Erythroblast (primary cell): Measurements from ENCODE around the gene FBXO31.
"Not testable (repeated sequence)": the region's sequence is repeated elsewhere in the genome, so short reads cannot be mapped to it uniquely, and the experiment has no call there.

Source experiments
- DNase-seq, 2 experiments: peaks; one replicate each; lab custom pipeline; 2025; lab: John Stamatoyannopoulos, UW
- GATA1 ChIP-seq: IDR thresholded peaks from 2 replicates; pipeline ENCODE4 v1.6.1; 2011; ENCODE audit warnings: low read depth, mild to moderate bottlenecking, control low read depth, low read length, moderate library complexity
- POLR2A ChIP-seq: IDR thresholded peaks from 2 replicates; pipeline ENCODE4 v1.6.1; 2011; ENCODE audit warnings: mild to moderate bottlenecking, low read length

FBXO31 gene

DNA sequence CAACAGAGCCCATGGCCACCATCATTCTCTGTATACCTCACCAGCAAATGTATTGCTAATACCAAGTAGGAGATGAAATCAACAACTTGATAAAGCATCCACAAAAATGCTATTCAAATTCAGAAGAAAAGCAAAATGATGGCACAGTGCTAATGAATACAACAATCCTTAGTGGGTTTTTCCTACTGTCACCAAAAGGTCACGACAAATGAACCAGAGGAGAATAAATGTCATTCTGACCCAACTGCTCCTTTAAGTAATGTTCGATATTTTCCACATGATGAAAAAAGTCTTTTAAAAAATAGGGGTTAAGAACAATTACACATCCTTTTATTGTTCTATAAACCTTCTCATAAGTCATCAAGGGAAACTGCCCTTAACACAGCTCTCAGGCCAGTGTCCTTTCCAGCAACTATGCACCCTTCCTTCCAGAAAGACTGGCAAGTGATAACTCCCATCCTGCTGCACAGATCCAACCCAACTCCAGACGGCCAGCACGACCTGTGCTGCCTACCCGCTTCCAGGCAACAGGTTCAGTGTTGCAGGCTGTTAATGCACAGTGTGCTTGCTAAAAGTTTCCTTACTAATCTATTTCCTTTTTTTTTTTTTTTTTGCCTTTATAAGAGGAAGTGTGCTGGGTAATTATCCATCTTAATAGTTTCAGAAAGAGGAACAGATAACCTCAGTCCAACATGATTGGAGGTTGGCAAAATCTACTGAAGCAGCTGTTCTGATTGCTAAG, 15.4 kb downstream of the FBXO31 start:
- DNase-seq, result no peak
- TF ChIP-seq GATA1 (no peak), POLR2A (no peak)

GRCh38 chr16:87367529-87367928, 16.0 kb downstream of the FBXO31 start:
- no peak for DNase-seq

GRCh38 chr16:87366930-87367329, 16.6 kb downstream of the FBXO31 start:
- TF ChIP-seq POLR2A, result no peak
- no peak for TF ChIP-seq GATA1
- no peak for DNase-seq

More at GRCh38 chr16:87367529-87367928, 16.0 kb downstream of the FBXO31 start:
- TF ChIP-seq POLR2A (no peak), GATA1 (no peak)

- TF ChIP-seq GATA1 (no peak), POLR2A (no peak)
Measured at GRCh38 chr16:87366288-87366687, 17.3 kb downstream of the FBXO31 start.

DNA sequence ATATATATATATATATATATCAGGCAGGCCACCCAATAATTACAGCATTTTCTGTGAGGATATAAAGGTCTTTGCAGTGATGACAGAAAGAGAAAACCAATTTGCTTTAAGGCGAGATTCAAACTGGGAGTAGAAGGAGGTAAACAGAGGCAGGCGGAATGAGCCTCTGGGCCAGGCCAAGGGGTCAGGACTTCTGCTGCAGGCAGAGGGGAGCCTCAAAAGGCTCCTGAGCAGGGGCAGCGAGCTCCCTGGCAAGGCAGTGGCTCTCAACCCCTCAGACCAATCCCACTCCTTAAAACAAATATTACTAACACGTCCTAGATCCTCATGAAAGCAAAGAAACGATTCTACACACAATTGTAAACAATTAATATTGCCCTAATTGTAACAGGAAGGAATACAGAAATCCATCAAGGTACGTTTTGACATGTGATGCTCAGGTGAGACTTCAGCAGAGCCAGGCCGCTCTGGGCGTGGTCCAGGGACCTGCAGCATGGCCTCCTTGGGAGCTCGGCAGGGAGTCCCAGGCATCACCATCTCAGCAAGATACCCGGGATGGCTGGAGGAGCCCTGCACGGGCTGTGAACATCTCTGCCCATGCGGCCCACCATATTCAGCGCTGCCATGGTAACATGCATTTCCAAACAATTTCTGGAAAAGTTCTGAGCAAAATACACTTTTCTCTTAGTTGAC, 18.4 kb downstream of the FBXO31 start:
- DNase-seq, result no peak
- no peak for TF ChIP-seq GATA1
- TF ChIP-seq POLR2A, result no peak

More at GRCh38 chr16:87366288-87366687, 17.3 kb downstream of the FBXO31 start:
- DNase-seq, result no peak

DNA sequence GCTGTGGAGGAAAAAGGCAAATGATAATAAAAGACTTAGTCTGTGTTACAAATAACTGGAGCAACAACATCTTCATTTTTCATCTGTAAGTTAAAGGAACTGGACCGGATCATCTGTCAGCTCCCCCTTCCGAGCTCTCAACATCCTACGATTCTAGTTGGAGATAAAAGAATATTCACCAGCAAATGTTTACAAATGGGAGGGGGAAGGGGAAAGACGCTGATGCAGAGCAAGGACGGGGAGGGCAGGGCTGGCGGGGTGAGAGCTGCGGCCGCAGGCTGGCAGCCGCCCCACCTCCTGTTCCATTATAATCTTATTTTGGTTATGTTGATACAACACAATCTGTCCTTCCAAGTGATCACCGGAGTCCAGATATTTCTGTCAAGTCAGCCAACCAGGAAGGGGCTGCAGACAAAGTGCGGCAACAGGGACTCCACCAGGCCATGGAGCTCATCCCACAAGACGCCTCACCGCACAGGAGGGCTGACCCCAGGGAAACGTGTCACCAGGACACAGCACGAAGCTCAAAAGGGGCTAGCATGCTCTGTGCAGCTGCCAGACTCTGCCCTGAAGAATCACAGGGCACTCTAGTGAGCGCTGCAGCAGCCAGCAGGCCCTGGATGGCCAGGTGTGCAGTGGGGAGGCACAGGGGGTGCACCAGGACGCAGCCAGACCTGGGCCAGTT, 19.7 kb downstream of the FBXO31 start:
- no peak for DNase-seq
- TF ChIP-seq GATA1, result no peak
- no peak for TF ChIP-seq POLR2A

DNA sequence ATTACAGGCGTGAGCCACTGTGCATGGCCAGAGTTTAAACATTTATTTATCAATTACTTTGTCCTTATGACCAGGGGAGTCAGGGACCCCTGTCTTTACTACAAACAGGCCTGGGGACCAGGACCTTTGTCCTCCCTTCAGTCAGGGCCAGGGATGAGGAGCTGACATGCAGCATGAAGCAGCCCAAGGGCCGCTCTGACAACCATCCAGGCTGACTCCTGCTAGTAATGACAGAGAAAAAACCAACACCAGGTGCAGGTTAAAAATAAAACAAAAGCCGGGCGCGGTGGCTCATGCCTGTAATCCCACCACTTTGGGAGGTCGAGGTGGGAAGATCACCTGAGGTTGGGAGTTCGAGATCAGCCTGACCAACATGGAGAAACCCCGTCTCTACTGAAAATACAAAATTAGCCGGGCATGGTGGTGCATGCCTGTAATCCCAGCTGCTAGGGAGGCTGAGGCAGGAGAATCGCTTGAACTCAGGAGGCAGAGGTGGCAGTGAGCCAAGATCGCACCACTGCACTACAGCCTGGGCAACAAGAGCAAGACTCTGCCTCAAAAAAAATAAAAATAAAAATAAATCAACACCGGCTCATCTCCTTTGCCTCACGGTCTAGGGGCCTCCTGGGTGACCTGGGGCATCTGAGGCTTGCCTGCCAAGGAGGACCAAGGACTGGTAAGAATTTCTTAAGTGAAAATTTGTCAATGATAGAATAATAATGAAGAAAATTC, 20.6 kb downstream of the FBXO31 start:
- not testable (repeated sequence) for DNase-seq

DNA sequence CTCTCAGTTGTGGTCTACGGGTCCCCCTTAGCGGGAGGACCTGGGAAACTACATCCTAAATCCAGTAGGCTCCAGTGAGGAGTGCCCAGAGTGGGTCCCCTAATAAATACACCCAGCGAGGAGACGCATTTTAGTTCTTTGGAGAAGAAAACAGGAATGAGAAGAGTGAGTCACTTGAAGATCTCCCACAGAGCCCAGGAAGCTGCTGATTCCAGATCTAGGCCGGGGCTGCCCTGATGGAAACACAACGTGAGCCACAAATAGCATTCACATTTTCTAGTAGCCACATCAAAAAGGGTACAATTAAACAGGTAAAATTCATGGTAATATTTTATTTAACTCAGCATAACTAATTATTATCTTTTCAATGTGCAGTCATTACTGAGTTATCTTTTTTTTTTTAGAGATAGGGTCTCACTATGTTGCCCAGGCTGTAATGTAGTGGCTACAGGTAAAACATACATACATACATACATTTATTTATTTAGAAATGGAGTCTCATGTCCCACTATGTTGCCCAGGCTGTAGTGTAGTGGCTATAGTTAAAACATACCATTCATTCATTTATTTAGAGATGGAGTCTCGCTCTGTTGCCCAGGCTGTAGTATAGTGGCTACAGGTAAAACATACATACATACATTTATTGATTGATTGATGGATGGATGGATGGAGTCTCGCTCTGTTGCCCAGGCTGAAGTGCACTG, 21.5 kb downstream of the FBXO31 start:
- TF ChIP-seq GATA1, result no peak
- TF ChIP-seq POLR2A, result no peak
- no peak for DNase-seq

GRCh38 chr16:87360862-87361610, 22.5 kb downstream of the FBXO31 start:
- TF ChIP-seq GATA1 (no peak), POLR2A (no peak)
- no peak for DNase-seq

- no peak for TF ChIP-seq POLR2A
- TF ChIP-seq GATA1, result no peak
- no peak for DNase-seq
Measured at GRCh38 chr16:87359121-87359520, 24.5 kb downstream of the FBXO31 start.

DNA sequence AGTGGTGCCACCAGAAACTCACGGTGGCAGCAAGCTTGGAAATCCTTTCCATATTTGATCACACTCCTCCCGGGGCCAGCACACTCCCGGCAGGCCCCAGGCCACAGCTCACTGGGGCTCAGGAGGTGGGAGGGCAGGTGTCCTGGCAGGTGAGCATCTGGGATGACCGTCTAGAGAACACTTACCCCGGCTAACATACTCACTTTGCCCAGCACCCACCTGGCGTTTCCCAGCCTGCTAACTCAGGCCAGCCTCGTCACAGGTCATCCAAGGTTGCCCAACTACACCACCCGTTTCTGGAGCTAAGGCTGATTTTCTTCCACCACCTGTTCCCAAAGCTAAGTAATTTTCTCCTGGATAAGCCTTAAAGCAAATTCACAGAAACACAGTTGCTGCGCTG, 24.9 kb downstream of the FBXO31 start:
- no peak for DNase-seq

DNA sequence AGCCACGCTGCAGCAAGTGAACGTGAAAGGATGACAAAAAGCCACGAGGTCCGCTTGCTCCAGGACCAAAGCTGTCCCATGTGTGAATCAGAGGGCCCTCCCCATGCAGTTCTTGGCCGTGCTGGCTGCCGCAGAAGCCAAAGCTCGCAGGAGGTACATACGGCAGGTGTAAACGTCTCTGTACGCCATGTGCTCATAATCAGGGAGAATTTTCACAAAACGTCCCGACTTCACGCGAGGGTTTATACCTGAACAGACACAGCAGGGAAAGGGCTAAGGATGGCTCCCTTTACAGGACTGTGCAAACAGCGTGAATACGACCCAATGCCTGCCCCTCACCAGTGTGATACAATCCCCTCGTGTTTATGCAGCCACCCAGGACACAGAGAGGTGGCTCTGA, 25.3 kb downstream of the FBXO31 start:
- DNase-seq, result no peak
- TF ChIP-seq POLR2A (no peak), GATA1 (no peak)

More for the DNA sequence above, 24.9 kb downstream of the FBXO31 start:
- TF ChIP-seq GATA1 (no peak), POLR2A (no peak)
